ENCODE data around the gene DMBT1.

The DMBT1 gene

DNA sequence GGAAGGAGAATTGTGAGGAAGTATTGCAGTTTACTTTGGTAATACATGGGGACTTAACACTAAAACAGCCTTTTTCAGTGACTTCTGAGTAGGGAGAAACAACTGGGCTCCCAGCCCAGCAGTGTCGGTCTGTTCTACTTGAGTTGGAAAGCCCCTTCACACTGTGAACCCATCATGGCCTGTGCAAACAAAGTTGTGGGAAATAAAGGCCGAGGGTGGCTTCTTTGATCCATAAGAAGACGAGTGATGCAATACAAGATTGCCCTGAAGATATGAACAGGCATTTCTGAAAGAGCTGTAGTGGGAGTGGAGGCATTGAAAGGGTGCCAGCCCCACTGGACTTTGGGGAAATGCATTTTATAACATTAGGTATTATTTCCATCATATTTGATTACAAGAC, 110.8 kb downstream of the DMBT1 start:
- DNase-seq (ENCODE audit: low read depth, low spot score) = no peak

DNA sequence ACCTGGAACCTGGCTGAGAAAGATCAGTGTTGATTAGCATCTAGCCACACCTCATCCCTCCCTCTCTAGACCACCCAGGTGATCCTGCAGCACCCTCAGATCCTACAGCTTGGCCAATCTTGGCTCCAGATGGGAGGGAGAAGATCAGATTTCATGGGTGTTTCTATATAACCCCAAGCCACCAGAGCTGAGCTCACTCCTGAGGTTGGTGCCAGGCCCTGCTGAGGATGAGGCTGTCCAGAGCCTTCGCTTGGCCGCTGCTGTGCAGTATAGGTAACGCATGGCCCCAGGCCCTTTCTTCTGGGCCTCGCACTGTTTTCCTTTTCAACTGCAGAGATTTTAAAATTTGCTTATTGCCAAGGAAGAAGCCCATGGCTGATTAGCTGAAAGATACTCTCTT, 112.1 kb downstream of the DMBT1 start:
- no peak for DNase-seq (ENCODE audit: low read depth, low spot score)

DNA sequence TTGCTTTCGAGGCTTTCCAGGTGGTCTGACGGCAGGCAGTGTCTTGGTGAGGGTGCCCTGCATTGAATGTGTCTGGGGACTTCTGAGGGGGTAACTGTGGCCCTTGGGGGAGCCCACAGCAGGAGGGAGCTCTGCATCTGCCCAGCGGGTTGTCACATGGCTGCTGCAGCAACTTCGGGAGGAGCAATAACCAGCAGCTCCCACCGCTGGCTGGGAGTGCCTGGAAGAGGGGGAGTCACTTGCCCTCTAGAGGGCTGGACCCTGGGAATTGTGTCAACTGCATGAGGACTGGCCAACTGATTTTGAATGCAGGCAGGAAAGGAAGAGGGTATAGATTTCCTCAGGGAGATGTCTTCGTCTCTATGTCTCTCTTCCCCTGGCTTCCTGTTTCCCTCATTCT, 112.7 kb downstream of the DMBT1 start:
- DNase-seq (ENCODE audit: low read depth, low spot score) = no peak

DNA sequence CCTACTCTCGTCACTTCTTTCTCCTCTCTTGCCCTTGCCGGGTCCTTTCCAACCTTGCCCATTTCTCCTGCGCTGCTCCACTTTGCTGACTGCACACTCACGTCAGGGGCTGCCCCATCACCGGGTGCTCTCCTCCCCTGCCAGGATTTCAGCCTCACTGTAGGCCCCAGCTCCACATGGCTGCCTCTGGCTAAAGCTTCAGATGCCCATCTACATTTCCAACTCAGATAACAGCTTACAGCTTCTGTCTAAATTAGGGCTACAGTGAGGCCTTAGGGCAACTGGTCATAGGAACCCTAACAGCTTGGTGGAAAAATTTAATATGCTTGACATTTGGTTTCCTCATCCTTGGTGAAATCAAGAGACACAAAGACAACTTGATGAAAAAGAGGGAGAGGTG, 113.2 kb downstream of the DMBT1 start:
- DNase-seq (ENCODE audit: low read depth, low spot score) = no peak

DNA sequence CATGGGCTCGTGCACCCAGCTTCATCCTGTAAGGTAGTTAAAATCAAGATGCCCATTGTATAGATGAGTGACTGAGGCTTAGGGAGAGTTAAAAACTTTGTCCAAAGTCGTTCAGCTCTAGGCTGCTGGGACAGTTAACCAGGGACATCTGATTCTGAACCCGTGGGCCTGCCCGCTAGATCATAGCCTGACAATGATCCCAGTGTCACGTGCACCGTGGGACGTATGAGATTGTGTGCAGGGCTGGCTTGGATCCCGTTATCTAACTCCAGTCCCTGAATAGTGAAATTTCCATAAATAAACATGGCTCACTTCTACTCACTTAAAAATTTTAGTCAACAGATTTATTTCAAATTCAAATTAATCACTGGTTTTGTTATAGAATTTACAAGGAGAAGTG, 114.2 kb downstream of the DMBT1 start:
- DNase-seq (ENCODE audit: low read depth, low spot score) = no peak

DNA sequence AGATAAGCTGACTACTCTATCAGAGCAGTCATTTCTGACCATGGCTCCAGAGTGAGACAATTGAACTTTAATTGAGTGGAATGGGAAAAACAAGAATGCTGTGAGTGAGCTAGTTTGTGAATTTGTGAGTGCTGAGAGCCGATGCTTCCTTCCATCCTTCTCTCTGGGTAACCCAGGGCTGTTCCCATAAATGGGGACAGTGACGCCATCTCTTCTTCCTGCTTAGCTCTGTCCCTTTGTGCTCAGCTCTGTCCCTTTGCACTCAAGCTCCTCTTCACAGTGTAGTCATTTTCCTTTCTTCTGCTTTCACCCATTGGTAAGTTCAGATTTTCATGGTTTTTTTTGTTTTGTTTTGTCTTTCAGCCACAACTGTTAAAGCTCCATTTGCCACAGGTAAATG, 114.7 kb downstream of the DMBT1 start:
- no peak for DNase-seq (ENCODE audit: low read depth, low spot score)

DNA sequence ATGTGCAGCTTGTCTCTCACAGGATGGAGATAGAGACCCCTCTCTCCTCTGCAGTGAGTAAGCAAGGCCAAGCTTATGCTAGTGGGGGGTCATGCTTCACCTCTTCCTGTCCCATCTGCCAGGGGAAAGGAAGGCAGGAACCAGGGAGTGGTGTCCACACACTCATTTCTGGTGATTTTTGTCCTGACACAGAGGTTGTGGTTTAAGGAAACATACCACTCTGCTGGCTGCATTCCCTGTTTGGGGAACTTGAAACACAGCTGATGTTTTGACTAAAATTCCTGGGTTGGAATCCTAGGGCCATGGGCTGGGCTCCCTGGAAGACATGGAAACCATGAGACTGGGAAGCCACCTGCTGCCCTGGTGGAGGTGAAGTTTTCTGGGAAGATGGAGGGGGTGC, 117.7 kb downstream of the DMBT1 start:
- DNase-seq (ENCODE audit: low read depth, low spot score) = no peak

DNA sequence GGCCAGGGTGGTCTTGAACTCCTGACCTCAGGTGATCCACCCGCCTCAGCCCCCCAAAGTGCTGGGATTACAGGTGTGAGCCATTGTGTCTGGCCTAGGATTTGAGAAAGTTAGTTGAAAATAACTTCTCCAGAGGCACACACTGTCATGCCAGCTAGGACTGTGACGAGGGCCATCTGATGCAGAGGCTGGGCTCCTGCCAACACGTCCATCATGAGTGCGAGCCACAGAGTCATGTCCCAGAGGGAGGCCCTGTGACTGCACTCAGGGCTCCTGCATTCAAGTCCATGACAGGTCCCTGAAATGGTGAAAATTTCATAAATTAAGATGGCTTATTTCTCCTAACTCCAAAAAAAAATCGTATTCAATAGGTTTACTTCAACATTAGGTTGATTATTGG, 122.0 kb downstream of the DMBT1 start:
- no peak for DNase-seq (ENCODE audit: low read depth, low spot score)

DNA sequence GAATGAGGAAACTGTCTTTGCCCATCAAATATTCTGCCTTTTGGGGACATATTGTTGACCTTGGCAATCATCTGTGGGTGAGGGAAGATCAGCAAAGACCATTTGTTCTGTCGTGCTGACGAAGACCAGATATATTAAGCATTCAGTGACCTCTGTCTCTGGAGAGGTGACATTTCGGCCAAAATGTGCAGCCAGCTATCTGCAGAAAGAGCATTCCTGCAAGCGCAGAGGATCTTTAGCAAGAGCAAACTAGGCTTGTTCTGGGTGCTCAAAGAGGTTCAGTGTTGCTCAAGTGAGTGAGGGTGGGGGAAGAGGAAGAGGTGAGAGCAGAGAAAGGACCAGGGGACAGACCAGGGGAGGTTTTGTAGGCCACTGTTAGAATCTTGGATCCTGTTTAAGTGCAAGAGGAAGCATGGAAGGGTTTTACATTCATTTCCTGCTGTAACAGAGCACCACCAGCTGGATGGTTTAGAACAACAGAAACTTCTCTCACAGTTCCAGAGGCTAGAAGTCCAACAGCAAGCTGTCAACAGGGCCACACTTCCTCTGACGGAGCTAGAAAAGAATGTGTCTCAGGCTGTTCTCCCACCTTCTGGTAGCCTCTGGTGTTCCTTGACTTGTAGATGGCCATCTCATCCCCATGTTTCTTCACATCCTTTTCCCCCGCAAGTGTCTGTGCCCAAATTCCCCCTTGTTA, 127.9 kb downstream of the DMBT1 start:
- DNase-seq (ENCODE audit: low read depth, low spot score) = no peak

DNA sequence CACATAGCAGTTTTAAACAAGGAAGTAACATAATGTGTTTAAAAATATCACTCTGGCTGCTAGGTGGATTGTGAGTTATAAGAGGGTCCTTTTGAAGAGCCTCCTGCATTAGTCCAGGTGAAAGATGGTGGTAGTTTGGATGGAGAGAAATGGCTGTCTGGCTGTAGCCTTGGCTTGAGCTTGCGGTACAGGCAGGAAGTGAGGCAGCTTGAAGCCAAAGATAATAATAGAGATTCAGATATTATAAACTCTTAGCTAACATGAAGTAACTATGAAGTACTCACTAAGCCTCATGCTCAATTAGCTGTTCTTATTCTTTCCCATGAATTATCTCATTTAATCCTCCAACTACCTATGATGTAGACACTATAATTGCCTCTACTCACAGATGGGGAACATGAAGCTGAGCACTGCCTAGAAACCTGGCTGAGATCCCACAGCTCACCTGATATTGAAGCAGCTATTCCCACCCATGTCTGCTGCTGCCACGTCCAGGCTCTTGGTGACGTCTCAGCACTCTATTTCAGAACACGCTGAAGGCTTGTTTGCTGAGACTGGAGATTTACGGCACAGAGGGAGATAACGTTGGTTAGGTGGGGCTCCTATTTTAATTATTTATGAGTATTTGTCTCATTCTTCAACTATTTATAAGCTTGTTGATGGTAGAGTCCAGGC, 128.7 kb downstream of the DMBT1 start:
- DNase-seq (ENCODE audit: low read depth, low spot score) = no peak

DNA sequence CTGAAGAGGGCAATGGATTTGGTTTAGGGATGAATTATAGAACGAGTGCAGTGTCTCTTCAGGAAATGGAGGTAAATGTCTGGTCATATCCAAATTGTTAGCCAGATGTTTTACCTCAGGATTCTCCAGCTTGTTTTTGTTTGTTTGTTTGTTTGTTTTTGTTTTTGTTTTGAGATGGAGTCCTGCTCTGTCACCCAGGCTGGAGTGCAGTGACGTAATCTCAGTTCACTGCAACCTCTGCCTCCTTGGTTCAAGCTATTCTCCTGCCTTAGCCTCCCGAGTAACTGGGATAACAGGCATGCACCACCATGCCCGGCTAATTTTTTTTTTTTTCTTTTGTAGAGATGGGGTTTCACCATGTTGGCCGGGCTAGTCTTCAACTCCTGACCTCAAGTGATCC, 132.2 kb downstream of the DMBT1 start:
- no peak for DNase-seq (ENCODE audit: low read depth, low spot score)
